GM20000 (cell line): ENCODE measurements around the gene PARD3.

Experiments
- DNase-seq: peaks from one replicate; pipeline ENCODE4 v3.0.0; 2012; ENCODE audit warnings: low spot score
- TF ChIP-seq, protein P1 (sequence below): IDR thresholded peaks from 2 replicates; pipeline ENCODE4 v1.5.1; 2012; ENCODE audit warnings: mild to moderate bottlenecking, control low read depth; ENCODE audit errors: extremely low read depth, missing control alignments

The PARD3 gene

DNA sequence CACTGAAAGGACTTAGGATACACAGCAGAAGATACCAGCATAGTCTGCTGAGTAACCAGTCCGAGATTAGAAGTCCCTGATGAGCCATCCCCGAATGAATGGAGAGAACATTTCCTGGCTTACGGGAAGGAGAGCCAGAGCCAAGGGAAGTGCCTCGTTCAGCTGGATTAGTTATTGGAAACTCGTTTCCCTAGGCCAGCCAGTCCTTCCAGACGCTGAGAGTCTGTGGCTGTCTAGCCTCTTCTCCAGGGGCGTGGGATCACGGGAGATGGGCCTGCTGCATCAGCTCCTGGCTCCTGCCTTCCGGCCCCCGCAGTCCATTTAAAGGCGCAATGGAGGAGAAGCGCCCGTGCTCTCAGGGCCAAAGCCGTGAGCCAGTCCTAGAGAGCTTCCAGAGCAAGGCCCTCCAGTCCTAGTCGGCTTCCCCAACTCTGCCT lies 712.8 kb downstream of the PARD3 start:
- TF ChIP-seq, protein P1, sequence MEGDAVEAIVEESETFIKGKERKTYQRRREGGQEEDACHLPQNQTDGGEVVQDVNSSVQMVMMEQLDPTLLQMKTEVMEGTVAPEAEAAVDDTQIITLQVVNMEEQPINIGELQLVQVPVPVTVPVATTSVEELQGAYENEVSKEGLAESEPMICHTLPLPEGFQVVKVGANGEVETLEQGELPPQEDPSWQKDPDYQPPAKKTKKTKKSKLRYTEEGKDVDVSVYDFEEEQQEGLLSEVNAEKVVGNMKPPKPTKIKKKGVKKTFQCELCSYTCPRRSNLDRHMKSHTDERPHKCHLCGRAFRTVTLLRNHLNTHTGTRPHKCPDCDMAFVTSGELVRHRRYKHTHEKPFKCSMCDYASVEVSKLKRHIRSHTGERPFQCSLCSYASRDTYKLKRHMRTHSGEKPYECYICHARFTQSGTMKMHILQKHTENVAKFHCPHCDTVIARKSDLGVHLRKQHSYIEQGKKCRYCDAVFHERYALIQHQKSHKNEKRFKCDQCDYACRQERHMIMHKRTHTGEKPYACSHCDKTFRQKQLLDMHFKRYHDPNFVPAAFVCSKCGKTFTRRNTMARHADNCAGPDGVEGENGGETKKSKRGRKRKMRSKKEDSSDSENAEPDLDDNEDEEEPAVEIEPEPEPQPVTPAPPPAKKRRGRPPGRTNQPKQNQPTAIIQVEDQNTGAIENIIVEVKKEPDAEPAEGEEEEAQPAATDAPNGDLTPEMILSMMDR, result no peak
- no peak for DNase-seq

DNA sequence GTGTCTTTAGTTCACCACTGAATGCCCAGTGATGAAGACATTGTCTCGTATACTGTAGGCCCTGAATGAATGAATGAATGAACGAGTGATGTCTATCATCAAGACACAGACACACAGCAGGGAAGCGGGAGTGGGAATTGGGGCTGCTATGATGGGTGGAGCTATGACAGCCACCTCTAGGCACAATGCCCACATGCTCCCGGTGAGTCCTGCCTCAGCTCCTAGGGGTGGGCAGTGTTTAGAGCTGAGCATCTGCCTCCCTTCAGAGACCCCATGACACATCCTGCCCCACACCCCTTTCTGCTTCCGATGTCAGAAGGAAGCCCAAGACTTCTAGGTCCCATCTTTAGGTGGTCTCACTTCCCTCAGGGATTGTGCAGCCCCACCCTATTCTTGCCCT lies 714.1 kb downstream of the PARD3 start:
- TF ChIP-seq, protein P1, result no peak
- DNase-seq, result no peak

DNA sequence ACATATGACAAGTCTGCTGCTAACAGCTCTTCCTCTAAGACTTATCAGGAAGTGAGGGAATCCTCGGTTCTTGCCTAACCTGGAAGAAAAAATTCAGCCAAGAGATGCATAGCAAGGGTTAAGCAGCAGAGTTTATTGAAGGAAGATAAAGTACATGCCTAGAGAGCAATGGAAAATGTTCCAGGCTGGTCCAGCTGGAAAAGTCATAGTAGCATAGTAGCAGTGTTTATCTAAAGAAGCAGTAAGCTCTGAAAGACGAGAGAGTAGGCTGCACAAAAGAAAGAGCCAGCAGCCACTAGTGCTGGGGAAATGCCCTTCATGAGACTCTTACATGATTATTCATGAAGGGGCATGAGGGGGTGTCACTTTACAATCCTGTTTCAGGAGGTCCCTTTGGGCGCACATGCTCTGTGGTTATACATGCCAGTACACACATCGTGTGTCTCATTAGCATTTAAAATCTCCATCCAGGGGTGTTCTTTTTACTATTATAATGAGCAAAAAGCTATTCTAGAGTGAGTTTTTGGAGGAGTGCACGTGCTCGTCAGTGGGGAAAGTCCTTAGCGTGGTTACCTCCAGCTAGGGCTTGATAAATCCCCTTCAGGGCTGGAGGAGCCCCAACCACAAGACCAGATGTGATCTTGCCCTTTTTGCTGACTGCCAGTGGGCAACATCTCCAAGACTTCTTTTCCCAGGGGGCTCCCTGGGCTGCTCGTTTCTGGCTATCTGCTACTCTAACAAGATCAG lies 716.1 kb downstream of the PARD3 start:
- TF ChIP-seq, protein P1, result no peak
- DNase-seq, result no peak

DNA sequence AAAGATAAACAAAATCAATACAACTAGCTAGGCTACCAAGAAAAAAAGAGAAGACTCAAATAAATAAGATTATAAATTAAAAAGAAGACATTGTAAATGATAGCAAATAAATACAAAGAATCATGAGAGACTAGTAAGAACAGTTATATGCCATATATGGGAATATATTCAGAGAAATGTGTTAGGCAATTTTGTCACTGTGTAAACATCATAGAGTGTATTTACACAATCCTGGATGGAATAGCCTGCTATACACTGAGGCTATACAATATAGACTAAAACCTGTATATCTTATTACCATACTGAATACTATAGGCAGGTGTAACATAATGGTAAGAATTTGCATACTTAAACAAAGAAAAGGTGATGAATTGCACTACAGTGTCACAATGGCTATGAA lies 717.4 kb downstream of the PARD3 start:
- DNase-seq, result no peak
- TF ChIP-seq, protein P1, result no peak

DNA sequence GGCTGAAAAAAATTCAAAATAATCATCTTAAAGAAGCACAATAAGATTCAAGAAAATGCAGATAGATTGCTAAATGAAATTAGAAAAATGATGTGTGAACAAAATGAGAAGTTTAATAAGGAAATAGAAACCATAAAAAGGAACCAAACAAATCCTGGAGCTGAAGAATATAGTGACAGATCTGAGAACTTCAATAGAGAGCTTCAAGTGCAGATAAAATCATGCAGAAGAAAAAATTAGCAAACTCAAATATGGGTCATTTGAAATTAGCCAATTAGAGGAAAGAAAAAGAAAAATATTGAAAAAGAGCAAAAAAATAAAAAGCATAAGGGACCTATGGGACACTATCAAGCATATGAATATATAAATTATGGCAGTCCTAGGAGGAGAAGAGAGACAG lies 720.1 kb downstream of the PARD3 start:
- TF ChIP-seq, protein P1, result no peak
- no peak for DNase-seq

DNA sequence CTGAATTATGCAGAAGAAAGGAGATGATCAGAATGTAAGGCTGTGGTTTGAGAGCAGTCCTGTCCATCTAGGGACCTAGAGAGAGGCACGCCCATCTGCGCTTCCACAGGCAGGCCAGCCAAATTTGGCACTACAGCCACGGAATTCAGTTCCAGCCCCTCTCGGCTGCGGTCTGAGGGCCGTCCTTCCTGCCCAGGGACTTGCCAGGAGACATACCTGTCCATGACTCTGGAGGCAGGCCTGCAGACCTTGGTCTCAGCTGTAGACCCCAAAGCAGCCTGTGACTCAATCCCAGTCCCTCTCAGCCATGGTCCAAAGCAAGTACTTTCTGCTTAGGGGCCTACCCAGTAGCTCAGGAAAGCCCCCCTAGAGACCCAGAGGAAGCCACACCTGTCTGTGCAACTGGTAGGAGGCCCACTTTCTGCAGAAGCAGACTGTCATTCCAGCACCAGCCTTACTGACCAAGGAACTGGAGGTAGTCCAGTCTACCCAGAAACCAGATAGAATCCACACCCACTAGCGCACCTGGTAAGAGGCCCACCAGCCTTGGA lies 720.9 kb downstream of the PARD3 start:
- no peak for DNase-seq
- TF ChIP-seq, protein P1, result no peak

DNA sequence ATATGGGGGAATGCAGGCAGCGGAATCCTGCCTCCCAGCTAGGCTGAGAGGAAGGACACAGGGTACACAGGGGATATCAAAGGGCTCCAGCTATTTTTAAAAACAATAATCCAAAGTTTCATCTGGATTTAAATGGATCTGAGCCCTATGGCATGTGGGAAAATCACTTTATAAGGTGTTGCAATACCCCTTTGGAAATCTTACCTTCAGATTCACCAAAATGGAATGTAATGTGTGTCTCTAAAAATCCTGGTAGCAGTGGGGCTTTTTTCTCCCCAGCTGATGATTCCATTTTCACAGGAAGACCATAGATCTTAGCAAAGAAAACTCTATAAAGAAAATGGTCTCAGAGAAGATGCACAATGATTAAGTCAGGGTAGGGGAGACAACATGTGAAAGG lies 722.2 kb downstream of the PARD3 start:
- DNase-seq, result no peak
- TF ChIP-seq, protein P1, result no peak
